Measurements from ENCODE around the gene SNX30.

The SNX30 gene

DNA sequence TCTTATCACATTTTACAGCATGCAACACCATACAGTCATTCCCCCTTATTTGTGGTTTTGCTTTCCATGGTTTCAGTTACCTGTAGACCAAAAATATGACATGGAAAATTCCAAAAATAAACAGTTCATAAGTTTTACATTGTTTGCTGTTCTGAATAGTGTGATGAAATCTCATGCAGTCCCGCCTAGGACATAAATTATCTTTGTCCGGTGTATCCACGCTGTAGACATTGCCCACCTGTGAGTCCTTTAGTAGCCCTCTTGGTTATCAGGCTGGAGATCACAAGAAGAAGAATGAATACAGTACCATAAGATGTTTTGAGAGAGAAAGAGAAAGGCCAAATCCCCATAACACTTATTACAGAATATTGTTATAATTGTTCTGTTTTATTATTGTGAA is 72.1 kb downstream of the SNX30 start:
- no peak for DNase-seq (ENCODE audit: low read depth)

GRCh38 chr9:112823257-112823656 is 72.7 kb downstream of the SNX30 start:
- no peak for DNase-seq (ENCODE audit: low read depth)

GRCh38 chr9:112831281-112831851 is 80.8 kb downstream of the SNX30 start:
- no peak for DNase-seq (ENCODE audit: low read depth)

DNA sequence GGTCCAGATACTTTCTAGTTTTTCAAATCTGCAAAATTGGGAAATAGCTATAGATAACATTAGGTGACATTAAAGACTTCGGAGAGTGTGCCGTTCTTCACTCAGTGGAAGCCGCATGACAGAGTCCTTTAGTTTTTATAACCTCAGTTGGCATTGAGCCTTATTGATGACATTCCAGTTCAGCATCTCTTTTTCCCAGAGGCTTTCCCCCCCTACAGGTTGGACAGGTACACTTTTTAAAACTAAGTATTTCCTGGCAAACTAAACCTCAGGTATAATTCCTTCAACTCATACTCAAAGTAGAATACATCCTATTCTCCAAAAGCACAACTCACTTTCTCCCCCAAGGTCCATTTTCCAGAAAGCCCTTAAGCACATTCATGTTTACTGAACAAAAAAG is 81.4 kb downstream of the SNX30 start:
- DNase-seq (ENCODE audit: low read depth): no peak

- no peak for DNase-seq (ENCODE audit: low read depth)
Measured at GRCh38 chr9:112833081-112833480, 82.5 kb downstream of the SNX30 start.

GRCh38 chr9:112836394-112836793 is 85.8 kb downstream of the SNX30 start:
- no peak for DNase-seq (ENCODE audit: low read depth)

DNA sequence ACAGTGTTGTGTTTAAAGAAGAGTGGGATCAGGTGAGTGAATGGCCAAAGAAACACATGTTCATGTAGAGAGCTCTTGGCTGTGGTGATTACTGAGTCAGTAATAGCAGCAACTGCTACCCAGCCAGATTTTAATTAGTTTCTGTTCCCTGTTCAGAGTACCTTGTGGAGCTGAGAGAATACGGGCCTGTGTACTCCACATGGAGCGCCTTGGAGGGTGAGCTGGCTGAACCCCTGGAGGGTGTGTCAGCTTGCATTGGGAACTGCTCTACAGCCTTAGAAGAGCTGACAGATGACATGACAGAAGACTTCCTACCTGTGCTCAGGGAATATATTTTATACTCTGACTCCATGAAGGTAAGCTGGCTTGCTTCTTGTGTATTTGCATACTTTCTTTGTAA is 87.8 kb downstream of the SNX30 start:
- DNase-seq (ENCODE audit: low read depth): no peak

DNA sequence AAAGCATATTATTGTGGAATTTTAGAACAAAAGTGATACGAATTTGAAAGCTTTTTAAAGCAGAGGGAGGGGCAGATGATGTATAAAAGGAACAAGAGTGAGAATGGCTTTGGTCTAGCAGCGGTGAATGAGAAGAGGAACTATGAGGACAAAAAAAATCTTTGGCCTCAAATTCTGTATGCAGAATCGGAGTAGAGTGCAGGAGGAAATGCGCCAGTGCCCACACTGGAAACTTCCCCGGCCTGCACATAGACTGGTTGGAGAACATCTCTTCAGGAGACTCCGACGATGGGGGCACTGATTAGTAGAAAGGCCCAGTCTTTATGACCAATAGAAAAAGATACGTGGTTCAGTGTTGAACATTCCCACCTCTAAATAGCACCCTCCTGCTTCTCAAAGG is 88.8 kb downstream of the SNX30 start:
- no peak for DNase-seq (ENCODE audit: low read depth)

DNA sequence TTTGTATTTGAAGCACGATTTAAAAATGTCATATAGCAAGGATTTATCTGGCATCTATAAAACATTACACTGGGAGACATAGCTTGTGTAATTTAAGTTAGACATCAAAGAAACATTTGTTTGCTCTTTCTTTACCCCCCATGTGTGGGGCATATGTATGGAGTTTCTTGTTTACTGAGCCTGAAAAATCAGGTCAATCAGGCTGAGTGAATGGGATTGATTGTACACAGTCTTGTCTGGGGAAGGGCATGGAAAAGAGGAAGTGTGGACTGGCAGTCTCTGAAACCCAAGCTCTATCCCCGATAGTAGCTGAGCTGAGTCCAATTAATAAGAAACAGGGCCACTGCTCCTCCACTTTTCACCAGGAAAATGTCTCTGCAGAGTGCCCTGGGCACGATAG is 90.7 kb downstream of the SNX30 start:
- DNase-seq (ENCODE audit: low read depth): no peak

GRCh38 chr9:112842555-112842954 is 92.0 kb downstream of the SNX30 start:
- no peak for DNase-seq (ENCODE audit: low read depth)

DNA sequence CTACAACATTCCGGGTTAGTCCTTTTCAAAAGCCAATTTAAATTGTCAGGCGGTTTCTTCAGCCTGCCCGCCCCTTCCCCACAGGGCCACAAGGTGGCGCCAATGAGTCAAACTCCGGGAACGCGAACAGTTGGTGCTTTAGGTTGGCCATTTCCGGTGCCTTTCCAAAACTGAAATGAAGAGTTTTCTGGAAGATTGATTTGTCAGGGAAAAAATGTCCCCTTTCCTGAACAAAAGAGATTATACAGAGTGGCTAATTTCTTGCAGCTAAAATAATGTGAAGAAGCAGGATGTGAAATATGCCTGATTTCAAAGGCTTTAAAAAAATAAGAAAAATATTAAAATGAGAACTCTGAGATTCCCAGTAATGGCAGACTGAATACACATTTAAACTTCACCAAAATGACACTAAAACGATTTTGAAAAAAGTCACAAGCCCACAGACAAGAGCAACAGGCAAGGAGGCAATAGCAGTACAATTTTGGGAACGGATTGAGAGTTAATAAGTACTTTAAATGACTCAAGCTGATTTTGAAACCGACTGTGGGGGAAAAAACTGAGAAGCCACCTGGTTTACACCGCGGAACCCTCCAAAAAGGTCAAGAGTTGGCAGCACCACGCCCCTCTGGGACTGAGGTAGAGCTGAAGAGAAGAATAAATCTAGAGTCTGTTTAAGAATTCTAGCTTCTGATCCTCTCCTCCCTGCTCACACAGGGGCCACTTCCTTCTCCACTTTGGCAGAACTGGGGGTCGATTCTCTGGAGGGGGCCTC is 94.4 kb downstream of the SNX30 start:
- DNase-seq (ENCODE audit: low read depth): peak; percentile 55

DNA sequence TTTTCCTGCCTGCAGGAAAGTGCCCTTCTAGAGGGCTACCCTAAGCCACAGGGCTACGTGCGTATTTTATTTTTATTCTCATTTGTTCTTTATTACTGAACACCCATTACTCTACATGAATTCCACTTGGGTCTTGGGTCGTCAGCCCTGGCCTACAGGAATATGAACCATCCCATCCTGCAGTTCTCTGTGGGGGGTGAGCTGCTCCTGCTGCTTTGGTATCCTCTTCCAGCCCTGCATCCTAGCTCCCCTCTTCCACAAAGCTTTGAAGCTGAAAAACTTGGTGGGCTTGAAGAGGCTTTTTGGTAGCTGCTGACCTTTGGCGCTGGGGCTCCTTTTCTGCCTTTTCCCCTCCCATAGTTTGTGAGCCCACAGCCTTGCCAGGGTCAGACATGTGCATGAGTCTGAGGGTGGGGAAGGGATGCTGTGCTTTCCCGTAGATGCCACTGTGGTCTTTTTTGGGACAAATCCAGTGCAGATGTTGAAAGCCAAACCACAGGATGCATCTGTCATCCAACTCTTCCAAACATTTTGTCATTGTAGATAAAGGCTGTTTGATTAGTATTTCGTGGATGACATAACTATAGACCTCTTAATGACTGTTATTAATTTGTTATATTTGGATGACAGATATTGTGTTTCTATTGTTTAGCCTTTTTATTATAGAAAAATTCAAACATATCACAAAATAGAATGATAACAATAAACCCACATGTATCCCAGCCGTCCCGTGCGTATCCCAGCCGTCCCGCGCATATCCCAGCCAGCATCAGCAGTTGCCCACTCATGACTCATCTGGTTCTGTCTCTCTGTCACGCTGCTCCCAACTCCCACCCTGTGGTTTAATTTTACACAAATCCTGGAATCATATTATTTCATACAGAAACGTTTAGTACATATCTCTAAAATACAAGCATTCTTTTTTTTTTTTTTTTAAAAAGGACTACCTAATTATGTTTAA is 96.2 kb downstream of the SNX30 start:
- DNase-seq (ENCODE audit: low read depth): no peak

- no peak for DNase-seq (ENCODE audit: low read depth)
Measured at GRCh38 chr9:112848316-112849151, 98.0 kb downstream of the SNX30 start.

DNA sequence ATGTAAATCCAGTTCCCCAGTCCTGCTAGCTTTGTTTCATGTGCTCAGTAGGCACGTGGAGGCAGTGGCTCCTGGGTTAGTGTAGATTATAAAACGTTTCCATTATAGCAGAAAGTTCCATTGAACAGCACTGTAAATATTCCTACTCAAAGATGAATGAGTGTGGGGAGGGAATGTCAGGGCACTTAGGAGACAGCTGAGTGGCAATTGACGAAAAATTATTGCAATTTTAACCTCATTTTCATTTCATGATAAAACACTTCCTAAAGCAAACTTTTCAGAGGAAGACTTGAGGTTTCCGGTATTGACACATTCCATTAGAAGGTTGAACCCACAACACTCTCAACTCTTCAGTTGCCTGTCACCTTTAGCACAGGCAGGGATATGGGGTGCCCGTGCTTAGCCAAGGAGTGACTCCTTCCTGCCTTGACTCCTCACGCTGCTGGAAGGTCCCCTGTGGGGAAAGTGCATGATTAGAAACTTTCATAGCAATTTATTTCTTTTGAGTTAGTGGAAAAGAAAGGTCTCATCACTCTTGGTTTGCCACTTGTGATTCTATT is 98.9 kb downstream of the SNX30 start:
- DNase-seq (ENCODE audit: low read depth): no peak

GRCh38 chr9:112850840-112851239 is 100.3 kb downstream of the SNX30 start:
- DNase-seq (ENCODE audit: low read depth): no peak

DNA sequence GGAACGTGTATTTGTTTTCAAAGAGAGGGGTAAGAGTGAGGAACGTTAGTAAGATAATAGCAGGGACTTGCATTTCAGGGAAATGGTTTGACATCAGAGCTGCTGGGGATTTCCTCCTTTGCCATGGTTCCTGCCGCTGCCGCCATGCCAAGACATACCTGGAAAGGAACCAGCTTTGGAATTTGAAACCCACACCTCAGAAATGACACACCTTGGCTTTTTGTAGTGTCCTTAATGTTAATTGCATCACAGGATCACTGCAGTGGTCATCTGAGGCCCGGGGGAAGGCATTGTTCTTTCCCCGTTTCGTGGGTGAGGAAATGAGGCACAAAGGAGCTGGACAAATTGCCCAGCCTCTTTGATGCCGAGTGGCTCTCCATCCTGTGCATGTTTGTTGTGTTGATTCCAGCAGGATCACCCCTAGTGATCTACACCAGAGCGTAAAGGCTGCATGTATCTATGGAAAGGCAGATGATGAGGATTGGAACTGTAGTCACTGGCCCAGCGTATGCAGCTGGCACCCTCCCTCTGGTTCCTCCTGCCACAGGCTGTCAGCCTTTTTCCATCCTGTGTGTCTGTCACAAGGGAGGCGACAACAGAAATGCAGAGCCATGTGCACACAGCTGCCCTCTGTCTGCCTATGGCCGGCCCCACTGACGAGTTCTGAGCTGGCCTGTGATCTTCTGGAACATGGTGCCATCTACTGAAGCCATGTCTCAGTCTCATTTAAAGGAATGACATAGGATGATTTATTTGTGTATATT is 102.4 kb downstream of the SNX30 start:
- no peak for DNase-seq (ENCODE audit: low read depth)

DNA sequence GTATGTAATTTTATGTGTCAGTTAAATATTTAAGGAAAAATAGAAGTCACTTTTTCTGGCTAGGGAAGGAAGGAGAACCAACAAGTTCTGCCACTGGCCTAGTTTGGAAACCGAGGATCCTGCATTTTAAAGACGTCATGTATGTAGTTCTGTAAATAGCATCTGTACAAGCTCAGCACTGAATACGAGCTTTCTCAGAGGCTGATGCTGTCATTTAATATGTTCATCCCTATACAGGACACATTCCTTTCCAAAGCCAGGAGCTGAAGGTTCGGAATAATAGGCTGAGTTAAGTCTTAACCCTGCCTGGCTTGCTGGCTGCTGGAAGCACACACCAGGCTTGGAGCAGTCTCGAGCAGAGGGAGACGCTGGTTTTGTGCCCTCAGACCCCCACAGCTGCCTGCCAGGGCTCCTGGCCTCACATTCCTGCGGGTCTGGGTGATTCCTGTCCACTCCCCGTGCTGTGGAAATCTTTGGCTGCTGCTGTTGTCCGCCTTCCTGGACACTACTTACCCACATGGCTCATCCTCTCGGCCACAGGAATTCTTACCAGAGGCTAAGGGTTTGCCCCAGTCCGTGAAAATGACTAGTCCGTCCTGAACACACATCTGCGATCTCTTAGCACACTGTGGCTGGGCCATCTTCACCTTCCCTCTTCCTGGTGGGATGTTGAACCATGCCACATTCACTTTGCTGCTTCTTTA is 103.5 kb downstream of the SNX30 start:
- DNase-seq (ENCODE audit: low read depth): no peak

DNA sequence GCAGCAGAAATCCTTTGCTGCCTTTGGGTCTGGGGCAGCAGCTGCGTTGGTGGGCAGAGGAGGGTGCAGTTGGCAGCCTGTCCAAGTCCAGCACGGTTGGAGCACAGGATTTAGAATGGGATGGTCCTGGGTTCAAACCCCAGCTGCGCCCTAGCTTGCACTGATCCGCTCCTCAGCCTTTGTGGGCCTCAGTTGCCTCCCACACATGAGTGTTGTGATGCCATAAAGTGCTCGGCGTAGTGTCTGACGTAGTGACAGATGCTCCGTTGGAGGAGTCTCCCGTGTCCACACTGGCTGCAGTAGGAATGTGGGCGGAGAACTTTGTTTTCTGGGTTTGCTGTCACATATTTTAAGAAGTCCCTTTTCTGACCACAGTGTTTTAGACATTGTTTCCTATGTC is 104.1 kb downstream of the SNX30 start:
- no peak for DNase-seq (ENCODE audit: low read depth)

DNA sequence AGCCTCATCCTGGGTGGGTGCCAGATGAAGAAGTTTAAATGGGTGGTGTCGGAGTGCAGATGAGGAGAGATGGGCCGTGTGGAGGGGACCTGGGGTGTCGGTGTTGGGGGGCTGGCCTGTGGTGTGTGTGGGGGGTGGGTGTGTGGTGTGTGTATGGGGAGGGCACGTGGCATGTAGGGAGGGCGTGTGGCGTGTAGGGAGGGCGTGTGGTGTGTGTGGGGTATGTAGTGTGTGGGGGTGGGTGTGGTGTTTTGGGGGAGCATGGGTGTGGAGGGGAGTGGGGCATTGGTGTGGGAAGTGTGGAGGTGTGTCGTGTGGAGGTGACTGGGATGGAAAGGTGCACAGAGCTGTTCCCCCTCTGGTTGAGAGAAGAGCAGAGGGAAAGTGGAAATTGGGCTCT is 105.6 kb downstream of the SNX30 start:
- no peak for DNase-seq (ENCODE audit: low read depth)

- DNase-seq (ENCODE audit: low read depth): no peak
Measured at GRCh38 chr9:112856843-112857242, 106.3 kb downstream of the SNX30 start.
